NCI-H748 treated with DMSO at 0.1 percent for 48 hours (cell line): ENCODE data around the gene SYCP2.
A peak's percentile ranks its signal among the peaks of the same experiment; 100 is the strongest.

Experiments used
- DNase-seq: peaks from one replicate; lab custom pipeline; 2025; lab: John Stamatoyannopoulos, UW

Gene SYCP2

GRCh38 chr20:59836767-59837166, 96.7 kb downstream of the SYCP2 start:
- DNase-seq: peak; percentile 0

DNA sequence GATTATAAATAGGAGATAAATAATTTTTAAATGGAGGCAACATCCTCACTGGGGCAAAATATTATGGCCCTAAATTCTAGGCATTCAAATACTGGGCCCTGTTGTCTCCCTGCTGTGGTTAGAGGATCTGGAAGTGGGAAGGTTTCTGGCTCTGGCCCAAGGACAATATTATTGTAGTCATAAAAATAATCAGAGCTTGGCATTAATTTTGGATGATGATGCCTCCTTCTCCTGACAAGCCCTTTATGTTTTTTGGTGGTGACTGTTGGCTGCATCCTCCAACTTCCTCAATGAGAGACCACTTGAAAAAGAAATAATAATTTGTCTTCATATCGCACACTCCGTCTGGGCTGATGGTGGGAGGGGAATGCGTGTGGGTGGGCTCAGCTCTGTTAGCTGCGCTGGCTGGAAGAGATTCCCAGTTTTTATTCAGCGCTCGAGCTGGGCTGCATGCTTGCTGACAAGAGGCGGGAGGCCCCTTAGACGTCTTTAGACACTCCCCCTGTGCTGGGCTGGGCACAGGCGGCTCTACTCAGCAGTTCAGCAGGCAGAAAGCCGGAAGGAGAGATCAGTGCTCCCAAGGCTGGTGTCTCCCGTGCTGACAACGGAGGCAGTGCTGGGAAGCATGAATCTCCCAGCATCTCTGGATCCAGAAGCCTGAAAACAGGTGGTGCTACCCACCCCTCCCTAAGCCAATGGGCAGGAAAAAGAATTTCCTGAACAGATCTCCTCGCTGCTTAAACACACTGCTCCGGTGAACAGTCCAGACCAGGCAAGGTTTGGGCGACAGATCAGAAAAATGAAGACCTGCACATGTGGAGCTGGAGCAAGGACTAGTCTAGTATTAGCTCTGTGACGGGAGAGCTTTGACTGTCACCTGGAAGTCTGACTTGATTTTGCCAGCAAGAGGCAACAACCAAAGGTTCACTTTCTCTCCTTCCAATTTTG, 97.7 kb downstream of the SYCP2 start:
- peak; percentile 68 for DNase-seq

- peak; percentile 27 for DNase-seq
Measured at GRCh38 chr20:59835057-59835447, 98.4 kb downstream of the SYCP2 start.

GRCh38 chr20:59832406-59833363, 100.8 kb downstream of the SYCP2 start:
- DNase-seq: no peak

DNA sequence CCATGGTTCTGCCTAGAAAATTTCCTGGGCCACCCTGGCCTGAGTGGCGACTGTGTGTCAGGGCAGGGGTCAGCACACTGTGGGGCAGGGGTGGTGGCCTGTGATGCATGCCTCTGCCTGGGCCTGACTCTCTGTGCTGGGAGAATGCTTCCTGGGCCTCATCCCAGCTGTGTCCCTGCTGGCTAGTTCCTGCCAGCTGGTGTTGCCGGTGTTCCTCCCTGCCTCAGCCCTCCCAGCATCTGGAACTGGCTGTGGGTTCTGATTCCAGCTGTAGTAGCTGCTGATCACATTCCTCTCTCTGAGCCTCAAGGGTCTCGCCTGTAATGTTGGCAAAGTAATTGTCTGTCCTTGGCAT, 101.5 kb downstream of the SYCP2 start:
- DNase-seq: no peak

DNA sequence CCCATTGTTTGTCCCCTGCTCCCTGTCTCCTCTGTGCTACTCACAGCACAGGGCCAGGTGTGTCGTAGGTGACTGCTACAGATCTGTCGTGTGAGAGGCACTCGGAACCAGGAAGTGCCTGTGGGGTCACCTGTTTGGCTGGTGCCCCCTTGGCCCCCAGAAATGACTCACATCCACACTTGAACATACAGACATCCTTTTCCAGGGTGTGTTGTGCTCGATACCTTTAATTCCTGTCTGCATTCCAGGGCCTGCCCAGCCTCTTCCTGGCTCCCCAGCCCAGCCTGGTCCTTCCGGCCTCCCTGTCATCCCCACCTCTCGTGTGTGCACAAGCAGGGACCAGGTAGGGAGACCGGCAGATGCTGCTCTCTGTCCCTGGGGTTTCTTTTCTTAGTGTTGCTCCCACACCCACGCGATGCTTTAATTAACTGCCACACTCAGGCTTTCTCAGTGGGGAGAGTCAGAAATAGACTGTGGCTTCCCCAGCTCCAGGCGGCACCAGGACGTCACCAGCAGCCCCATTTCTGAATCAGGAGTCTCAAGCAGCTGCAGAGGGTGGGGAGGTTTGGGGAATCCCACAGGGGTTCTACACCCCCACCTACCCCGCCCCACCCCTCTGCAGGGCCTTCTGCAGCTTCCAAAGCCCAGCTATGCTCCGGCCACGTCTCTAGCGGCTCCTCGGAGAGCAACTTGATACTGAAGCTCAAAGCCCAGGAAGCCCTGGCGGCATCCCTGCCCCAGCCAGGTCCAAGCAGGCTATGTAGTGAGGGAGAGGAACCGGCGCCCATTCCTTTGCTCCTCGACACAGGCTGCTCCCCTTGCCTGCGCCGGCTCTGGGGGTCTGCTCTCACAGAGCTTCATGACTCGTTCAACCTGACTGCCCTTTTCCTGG, 102.2 kb downstream of the SYCP2 start:
- no peak for DNase-seq

- DNase-seq: no peak
Measured at GRCh38 chr20:59830665-59831023, 102.8 kb downstream of the SYCP2 start.

GRCh38 chr20:59829786-59830664, 103.4 kb downstream of the SYCP2 start:
- DNase-seq: no peak

- no peak for DNase-seq
Measured at GRCh38 chr20:59829054-59829785, 104.2 kb downstream of the SYCP2 start.

- DNase-seq: no peak
Measured at GRCh38 chr20:59828125-59829053, 105.0 kb downstream of the SYCP2 start.

GRCh38 chr20:59827138-59828056, 106.0 kb downstream of the SYCP2 start:
- no peak for DNase-seq

DNA sequence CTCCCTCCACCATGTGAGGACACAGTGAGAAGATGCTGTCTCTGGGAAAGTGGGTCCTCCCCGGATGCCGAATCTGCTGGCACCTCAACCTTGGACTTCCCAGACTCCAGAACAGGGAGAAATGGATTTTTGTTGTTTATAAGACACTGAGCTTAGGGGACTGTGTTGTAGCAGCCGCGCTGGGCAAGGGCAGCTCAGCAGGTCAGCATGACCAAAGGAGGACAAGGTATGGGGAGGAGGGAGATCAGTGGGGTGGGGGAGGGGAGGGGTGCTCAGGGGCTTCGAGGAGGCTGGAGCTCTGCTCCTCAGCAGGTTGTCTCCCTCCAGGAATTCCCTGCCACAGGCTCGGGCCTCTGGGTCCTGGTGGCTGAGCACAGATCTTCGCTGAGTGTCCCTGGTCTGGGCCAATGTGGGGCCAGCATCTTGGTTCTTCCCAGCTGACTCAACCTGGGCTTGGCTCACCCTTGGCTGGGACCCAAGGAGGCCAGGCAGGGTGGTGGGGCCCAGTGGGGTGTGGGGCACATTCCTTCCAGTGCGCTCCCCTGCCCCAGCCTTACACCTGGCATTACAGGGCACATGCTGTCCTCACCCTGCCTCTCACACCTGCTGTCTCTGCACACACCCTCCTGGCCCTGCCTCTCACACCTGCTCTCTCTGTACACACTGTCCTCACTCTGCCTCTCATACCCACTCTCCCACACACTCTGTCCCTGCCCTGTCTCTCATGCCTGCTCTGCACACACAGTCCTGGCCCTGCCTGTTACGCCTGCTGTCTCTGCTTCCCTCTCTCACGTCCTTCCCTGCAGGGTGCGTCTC, 107.3 kb downstream of the SYCP2 start:
- peak; percentile 86 for DNase-seq

- DNase-seq: no peak
Measured at GRCh38 chr20:59825563-59825920, 107.9 kb downstream of the SYCP2 start.

GRCh38 chr20:59824711-59825562, 108.5 kb downstream of the SYCP2 start:
- no peak for DNase-seq

GRCh38 chr20:59823491-59824259, 109.8 kb downstream of the SYCP2 start:
- no peak for DNase-seq
